Measurements from ENCODE around the gene FBXL7.

FBXL7 gene

DNA sequence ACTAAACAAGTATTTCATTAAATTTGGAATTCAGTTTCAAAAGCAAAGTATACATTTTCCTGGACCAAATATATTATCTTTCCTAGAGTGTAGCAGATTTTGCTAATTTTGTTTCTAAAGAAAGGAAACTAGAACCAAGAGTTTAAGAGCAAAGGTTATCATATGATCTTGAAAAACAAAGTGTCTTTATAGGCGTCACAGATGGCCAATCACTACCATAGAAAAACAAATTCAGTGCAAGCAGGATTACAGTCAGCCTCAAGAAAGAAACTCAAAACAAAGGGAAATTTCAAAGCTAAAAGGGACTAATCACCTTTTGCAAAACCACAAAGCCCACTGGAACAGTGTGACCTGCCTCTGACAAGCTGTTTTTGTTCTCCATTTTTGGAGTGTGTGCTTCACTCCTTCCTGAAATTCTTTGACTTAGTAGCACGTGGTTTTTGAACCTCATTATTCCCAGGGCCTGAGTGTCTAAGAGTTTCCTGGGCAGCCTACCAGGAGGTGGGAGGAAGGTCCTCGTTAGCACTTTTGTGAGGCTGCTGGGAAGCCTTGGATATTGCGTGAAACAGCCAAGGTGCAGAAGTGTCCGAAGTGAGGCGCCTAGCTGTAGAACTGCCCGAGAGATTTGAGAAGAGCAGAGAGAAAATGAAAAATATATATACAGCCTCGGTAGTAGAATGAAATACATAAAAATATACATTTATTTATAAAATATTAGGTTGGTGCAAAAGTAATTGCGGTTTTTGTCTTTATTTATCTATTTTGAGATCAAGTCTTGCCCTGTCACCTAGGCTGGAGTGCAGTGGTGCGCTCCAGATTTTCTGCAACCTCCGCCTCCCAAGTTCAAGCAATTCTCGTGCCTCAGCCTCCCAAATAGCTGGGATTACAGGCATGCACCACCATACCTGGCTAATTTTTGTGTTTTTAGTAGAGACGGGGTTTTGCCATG lies 433.6 kb downstream of the FBXL7 start:
- no peak for DNase-seq (ENCODE audit: low read depth in 2 of 3, low spot score in 1 of 3)

DNA sequence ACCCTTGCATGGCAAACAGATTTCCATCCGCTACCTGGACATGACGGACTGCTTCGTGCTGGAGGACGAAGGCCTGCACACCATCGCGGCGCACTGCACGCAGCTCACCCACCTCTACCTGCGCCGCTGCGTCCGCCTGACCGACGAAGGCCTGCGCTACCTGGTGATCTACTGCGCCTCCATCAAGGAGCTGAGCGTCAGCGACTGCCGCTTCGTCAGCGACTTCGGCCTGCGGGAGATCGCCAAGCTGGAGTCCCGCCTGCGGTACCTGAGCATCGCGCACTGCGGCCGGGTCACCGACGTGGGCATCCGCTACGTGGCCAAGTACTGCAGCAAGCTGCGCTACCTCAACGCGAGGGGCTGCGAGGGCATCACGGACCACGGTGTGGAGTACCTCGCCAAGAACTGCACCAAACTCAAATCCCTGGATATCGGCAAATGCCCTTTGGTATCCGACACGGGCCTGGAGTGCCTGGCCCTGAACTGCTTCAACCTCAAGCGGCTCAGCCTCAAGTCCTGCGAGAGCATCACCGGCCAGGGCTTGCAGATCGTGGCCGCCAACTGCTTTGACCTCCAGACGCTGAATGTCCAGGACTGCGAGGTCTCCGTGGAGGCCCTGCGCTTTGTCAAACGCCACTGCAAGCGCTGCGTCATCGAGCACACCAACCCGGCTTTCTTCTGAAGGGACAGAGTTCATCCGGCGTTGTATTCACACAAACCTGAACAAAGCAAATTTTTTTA lies 436.7 kb downstream of the FBXL7 start:
- DNase-seq (ENCODE audit: low read depth in 2 of 3, low spot score in 1 of 3), result no peak

DNA sequence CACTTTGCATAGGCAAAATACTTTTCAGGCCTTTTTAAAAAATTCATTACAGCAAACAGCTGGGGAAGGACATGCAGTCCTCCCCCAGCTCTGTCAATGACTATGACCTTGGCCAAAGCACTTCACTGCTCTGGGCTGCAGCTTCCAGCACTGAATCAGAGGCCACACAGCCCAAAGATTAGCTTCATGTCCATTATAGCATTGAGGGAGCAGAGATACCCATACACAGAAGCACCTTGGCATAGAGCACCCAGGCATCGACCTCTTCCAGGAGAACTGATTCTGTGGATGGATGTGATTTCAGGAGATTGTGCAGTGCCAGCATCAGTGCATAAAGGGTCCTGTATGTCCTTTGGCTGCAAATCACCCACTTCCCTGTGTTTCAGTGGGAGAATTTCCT lies 437.7 kb downstream of the FBXL7 start:
- DNase-seq (ENCODE audit: low read depth in 2 of 3, low spot score in 1 of 3), result no peak

DNA sequence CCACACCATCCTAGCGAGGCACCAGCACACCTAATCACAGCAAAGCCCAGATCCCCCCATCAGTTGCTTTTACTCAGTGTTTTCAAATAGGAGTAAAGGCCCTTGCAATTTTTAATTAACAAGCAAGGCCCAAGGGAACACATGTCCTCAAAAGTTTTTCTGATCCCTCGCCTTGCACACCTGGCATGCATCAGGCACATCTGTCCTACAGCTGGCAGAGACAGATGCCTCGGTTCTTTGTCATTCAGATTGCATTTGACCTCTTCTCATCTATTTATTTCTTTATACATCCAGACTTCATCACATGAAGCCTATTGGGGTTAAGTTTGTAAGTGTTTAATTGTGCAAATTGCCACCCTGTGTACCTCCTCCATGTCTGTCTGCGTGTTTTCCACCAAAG lies 438.2 kb downstream of the FBXL7 start:
- DNase-seq (ENCODE audit: low read depth in 2 of 3, low spot score in 1 of 3), result no peak

DNA sequence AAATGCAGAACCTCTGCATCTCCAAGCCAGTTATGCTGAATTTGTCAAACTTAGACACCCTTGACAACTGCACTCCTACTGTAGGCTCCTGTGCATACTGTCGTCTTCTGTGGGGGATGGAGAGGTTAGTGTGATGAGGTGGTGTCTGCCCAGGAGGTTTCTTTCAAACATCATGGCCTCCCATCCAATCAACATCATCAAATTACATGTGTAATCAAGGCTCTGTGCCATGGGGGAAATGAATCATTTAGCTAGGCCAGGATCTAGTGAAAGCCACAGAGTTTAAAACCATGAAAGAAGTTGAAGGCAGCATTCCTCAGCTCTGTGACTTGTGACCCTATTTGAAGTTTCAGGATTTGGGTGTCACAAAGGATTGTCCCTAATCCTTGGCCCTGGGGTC lies 439.0 kb downstream of the FBXL7 start:
- no peak for DNase-seq (ENCODE audit: low read depth in 2 of 3, low spot score in 1 of 3)

DNA sequence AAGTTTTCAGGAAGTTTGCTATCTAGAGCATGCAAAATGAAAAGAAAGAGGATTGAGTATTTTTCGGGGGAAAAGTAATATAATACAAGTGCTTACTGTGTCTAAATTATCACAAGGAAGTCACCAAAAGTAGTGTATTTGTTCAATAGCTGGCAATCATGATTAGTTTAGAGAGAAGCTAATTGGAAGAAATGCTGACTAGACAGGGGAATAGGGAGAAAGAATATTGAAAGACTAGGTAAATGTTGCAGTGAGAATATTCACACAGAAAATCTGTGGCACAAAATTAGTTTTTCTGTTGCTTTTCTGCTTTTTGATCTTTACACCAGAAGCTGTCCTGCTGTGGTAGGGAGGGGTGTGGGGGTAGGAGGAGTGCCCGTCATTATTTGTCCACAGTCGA lies 440.9 kb downstream of the FBXL7 start:
- no peak for DNase-seq (ENCODE audit: low read depth in 2 of 3, low spot score in 1 of 3)

DNA sequence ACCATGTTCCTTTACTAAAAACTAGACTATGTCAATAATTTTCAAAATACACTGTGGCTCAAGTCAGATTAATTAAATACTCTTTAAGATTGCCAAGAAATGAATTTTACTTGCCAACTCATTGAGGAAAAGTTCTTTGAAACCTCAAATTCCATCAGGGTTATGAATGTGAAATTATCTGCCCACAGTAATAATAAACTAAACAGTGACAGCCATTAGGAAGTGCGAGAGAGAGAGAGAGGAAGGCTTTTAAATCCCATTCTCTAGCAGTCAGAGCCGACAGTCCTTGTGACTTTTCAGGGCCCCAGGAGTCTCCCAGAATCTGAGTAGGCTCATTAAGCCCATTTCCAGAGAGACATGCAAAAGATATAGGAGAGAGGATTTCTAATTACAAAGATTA lies 443.5 kb downstream of the FBXL7 start:
- no peak for DNase-seq (ENCODE audit: low read depth in 2 of 3, low spot score in 1 of 3)

DNA sequence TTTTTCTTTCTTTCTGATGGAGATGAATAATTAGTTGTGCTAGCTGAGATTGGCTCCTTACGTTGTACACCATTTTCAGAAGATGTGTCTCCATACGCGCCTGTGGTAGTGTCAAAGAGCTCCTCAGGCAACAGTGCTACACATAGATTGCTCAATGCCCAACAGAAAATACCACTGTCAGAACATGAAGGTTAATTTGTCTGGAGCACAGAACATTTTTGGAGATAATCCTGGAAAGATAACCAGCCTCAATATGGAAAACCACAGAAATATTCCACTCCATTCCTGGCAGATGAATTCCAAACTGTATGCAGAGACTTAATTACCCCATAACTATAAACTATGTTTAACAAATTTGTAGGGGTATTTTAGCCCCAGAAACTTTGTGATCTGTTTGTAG lies 446.0 kb downstream of the FBXL7 start:
- DNase-seq (ENCODE audit: low read depth in 2 of 3, low spot score in 1 of 3), result no peak

DNA sequence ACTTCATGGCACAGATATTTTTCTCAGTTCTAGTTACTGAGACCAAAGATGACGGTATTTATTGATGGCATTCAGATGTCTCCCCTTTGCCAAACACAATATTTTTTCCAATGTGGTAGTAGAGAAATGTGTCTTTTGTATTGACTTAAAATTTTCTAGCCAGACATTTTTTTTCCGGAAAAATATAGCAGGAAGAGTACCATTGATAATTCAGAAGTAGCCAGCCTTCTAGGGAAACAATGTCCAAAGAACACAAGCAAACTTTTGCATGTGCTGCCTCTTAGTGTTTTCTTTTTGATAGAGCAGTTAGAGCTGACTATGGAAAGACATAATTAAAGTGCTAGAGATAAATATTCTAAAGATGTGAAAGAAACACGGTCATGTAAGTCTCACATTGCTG lies 448.2 kb downstream of the FBXL7 start:
- DNase-seq (ENCODE audit: low read depth in 2 of 3, low spot score in 1 of 3), result no peak

DNA sequence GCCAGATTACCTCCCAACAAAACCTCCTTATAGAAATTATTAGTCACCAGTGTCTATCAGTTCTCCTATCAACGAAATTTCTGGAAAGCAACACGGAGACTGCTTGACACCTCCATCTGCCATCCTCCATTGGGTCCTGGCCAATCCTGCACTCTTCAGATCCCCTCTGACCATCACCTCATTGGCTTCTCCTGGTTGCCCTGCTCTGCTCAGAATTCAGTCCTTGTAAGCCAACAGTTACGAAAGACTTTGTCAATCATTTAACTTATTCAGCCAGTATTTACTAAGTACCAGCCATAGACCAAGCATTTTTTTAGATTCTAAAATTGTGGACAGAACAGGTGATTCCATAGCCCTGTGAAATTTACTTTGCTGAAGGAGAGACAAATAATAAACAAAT lies 451.1 kb downstream of the FBXL7 start:
- no peak for DNase-seq (ENCODE audit: low read depth in 2 of 3, low spot score in 1 of 3)

DNA sequence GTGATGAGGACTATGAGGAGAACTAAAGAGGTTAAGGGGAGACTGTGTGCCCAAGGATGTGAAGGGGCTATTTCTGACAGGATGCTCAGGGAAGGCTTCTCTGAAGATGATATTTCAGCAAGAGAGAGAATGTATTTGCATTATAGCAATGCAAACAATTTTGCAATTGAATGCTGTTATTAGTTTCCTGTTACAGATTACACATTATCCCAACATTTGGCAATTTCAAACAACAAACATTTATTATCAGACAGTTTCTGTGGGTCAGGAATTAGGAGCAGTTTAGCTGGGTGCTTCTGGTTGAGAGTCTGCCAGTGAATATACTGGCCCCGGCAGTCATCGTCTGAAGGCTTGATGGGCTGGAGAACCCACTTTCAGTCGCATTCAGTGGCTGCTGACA lies 451.6 kb downstream of the FBXL7 start:
- no peak for DNase-seq (ENCODE audit: low read depth in 2 of 3, low spot score in 1 of 3)

DNA sequence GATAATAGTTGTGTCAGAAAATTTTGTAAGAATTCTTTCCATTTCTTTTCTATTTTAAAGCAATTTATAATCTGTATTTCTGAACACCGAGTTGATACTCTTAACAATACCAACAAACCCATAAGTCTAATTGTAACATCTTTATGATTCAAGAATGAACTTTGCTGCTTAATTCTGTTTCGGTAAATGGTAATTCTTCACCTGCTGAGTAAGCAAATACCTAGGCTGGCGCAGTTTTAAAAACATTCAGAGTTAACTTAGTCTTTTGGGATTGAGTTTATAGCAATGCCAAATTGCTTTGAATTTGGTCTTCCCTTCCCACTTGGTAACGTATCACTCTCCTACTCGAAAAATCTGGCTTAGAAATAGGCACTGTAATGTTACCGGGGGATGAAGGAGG lies 456.6 kb downstream of the FBXL7 start:
- DNase-seq (ENCODE audit: low read depth in 2 of 3, low spot score in 1 of 3), result no peak

DNA sequence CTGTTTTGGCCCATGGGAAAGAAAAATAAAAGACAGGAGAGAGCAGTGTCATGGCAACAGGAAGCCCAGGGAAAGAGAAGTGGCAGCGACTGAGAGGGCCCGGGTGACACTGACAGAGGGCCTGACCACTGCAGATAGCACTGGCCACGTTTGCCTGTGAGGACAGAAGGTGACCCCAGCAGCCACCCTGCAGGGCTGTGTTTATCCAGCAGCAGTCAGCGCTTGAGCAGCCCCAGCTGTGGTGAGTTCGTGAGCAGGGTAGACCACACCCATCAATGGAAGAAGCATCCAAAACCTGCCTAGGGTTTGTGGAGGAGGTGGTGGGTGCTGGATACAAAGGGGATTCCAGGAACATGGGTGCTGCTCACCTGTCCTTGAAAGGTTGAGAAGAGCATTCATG lies 457.1 kb downstream of the FBXL7 start:
- no peak for DNase-seq (ENCODE audit: low read depth in 2 of 3, low spot score in 1 of 3)

DNA sequence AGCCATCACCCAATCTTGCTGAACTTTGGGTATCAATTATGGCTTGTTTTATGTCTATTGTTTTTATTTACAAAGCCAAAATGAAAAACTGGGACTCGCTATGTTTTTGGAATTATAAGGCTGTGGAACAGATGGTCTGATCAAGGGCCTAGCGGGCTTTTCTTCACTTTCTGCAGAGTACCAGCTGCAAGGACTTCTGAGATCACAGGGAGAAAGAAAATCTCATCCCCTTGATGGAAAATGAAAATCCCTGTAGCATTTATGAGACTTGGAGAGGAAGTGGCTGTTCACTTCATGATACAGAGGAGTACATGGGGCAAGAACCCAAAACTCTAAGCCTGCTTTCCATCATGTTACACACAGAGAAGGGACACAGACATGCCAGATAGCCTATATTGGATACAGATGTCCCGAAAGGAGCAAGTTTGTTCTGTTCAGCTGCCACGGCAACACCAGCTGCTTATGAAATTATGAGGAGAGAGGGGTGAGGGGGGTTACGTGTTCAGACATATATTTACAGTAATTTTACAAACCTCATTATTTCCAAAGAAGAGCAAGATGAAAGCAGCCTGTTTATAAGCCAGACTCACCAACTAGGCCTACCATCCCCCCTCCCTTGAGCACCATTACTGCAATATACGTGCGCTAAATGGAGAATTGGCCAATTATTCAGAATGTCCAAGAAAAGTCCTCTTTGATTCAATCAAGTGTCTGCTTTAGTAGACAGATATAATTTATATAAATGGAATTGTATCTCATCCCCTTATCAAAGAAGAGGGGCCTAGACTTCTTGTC lies 459.6 kb downstream of the FBXL7 start:
- no peak for DNase-seq (ENCODE audit: low read depth in 2 of 3, low spot score in 1 of 3)

DNA sequence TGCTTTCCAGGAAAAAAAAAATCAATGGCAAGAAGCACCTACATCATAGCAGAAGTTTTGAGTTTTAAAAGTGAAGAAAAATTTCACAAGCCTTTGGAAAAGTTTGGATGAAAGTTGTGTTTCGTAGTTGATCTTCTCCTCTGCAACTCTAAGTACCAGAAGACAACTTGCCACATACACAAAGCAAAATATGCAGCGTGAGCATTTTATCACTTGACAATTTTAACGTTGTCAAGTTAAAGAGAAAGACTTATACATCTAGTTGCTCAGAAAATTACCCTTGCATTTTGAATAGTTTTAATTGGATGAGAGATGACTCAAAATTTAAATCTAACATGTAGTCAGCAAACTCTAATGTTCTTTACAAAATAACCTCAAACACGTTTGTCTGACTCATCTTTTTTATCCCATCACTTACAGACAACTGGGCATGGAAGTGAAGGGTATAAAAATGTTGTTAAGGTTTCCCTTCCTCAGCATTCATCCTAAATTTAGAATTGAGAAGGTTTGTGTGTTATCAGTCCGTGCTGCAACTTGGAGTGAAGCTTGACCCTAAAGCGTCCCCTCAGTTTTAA lies 466.2 kb downstream of the FBXL7 start:
- DNase-seq (ENCODE audit: low read depth in 2 of 3, low spot score in 1 of 3), result no peak

DNA sequence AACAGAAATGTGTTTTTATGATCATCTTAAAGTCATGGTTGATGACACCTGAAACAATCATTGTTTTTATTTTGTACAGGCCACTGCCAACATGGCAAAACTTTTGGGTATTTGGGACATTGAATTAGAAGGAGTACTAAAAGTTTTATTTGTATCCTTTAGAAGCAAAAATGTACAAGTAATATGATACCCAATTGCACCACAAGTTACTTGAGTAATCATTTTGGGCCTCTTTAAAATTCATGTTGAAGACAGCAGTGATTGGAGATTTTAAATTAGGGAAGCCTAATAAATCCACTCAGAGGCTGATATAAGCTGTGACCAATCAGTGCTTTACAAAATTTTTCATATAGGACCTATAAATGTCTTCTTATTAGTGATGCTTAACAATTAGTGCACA lies 466.7 kb downstream of the FBXL7 start:
- no peak for DNase-seq (ENCODE audit: low read depth in 2 of 3, low spot score in 1 of 3)

DNA sequence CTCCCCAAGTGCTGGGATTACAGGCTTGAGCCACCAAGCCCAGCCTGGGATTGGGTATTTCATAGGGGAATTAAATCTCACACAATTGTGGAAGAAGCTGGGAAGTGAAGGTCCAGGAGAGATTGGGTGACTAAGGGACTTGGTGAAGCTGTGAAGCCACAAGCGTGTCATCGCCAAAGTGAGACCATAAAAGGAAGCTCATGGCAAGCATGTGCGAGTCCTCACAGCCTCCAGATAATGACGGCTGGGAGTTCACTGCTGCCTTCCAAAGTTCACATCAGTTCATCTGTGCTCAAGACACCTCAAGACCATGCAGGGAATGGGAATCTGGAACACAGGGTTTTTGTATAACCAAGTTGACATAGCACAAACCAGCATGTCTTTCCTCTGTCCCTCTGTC lies 469.0 kb downstream of the FBXL7 start:
- DNase-seq (ENCODE audit: low read depth in 2 of 3, low spot score in 1 of 3), result no peak

DNA sequence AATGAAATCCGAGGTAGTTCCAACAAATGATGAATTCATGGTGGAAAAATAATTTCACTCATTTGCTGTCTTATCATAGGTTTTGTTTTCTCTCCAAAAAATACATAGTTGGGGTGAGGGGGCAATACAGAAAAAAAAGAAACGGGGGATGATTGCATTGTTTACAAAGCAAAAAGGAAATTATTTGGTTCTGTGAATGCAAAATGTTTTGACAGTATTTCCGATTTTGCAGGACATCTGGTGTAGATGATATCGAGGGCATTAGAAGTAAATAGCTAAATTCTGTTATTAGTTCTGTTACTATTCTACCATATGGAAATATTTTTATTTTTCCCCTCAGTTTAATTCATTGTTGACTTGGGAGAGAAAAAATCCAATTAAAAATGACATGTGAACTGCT lies 477.9 kb downstream of the FBXL7 start:
- DNase-seq (ENCODE audit: low read depth in 2 of 3, low spot score in 1 of 3), result no peak

DNA sequence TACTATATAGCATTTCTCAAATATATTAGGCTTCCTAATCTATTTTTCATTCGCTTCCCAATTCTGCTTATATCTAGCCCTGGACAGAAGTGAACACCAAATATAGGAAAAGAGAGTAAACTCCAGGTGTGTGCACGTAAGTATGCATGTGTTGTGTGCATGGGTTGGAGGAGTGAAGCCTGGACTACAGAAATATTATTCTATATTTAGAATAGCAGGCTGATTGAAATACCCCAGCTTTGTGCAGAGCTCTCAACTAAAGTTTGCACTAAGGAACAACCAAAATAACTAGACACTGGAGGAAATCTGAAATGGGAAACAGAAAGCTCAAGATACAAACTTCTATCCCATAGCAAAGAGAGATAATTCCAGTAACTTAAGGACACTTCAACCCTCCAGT lies 480.9 kb downstream of the FBXL7 start:
- no peak for DNase-seq (ENCODE audit: low read depth in 2 of 3, low spot score in 1 of 3)

DNA sequence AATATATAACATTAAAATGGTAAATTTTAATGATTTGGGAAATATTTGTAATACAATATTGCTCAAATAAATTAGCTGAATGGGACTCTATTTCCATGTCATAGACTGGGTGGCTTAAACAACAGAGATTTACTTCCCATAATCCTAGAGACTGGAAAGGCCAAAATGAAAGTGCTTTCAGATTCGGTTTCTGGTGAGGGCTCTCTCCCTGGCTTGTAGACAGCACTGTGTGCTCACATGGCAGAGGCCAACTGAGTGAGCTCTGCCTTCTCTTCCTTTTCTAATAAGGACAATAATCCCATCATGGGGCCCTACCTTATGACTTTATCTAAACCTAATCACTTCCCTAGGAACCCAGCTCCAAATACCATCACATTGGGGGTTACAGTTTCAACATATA lies 483.4 kb downstream of the FBXL7 start:
- DNase-seq (ENCODE audit: low read depth in 2 of 3, low spot score in 1 of 3), result no peak

Data from stimulated activated CD4-positive, alpha-beta T cell treated with anti-CD3 and anti-CD28 coated beads, Interleukin-12 subunit alpha, Interleukin-12 subunit beta, amount 100 ng/mL, for 48 hours (primary cell).